SKM-1 treated with dmso at 0.1 percent for 144 hours (cell line): ENCODE results near the gene PRKRIP1.
"Not testable (repeated sequence)": the region's sequence is repeated elsewhere in the genome, so short reads cannot be mapped to it uniquely, and the experiment has no call there.

Experiments
- DNase-seq: peaks from one replicate; lab custom pipeline; 2025; ENCODE audit not compliant: unreplicated experiment; lab: John Stamatoyannopoulos, UW

The PRKRIP1 gene

GRCh38 chr7:102455596-102455995, 59.4 kb downstream of the PRKRIP1 start:
- DNase-seq: no peak

- DNase-seq: no peak
These were observed 60.2 kb downstream of the PRKRIP1 start for GRCh38 chr7:102456327-102456726.

- no peak for DNase-seq
These were observed 61.3 kb downstream of the PRKRIP1 start for GRCh38 chr7:102457352-102457924.

- DNase-seq: no peak
These were observed 63.2 kb downstream of the PRKRIP1 start for GRCh38 chr7:102459221-102459844.

- no peak for DNase-seq
These were observed 64.3 kb downstream of the PRKRIP1 start for GRCh38 chr7:102460467-102460866.

GRCh38 chr7:102463841-102464576, 67.8 kb downstream of the PRKRIP1 start:
- DNase-seq: no peak

GRCh38 chr7:102464577-102465280, 68.6 kb downstream of the PRKRIP1 start, which contains the start of the genes ALKBH4 and LRWD1:
TSS of gene ALKBH4 (minus strand) at chr7:102464863. CDS start at chr7:102464836, 27 bp downstream.
TSS of gene LRWD1 (plus strand) at chr7:102464984. CDS start at chr7:102465081, 97 bp downstream.
- peak; percentile 88 for DNase-seq

GRCh38 chr7:102466097-102466496, 69.9 kb downstream of the PRKRIP1 start:
- DNase-seq: no peak

GRCh38 chr7:102467581-102468477, 71.7 kb downstream of the PRKRIP1 start:
- no peak for DNase-seq

- DNase-seq: no peak
These were observed 72.6 kb downstream of the PRKRIP1 start for GRCh38 chr7:102468478-102469350.

- DNase-seq: no peak
These were observed 73.3 kb downstream of the PRKRIP1 start for GRCh38 chr7:102469351-102469971.

- DNase-seq: no peak
These were observed 74.0 kb downstream of the PRKRIP1 start for GRCh38 chr7:102469972-102470825.

GRCh38 chr7:102471791-102472125, 75.6 kb downstream of the PRKRIP1 start:
- DNase-seq: no peak

GRCh38 chr7:102472126-102473041, 76.2 kb downstream of the PRKRIP1 start:
- no peak for DNase-seq

GRCh38 chr7:102473271-102473991, 77.3 kb downstream of the PRKRIP1 start:
- DNase-seq: no peak

GRCh38 chr7:102474116-102474515, 78.0 kb downstream of the PRKRIP1 start:
- not testable (repeated sequence) for DNase-seq
